Brain microvascular endothelial cell (primary cell): Measurements from ENCODE around the gene PAK6.

Experiments
- DNase-seq: peaks from one replicate; pipeline ENCODE4 v3.0.0-alpha.2; 2020
- H3K27ac ChIP-seq: fragments of 250-450 bp; sonication (Bioruptor Pico); 2 replicates; pipeline ENCODE4 v1.5.1; 2020; ENCODE audit warnings: mild to moderate bottlenecking, moderate library complexity
- H3K27me3 ChIP-seq: fragments of 250-450 bp; sonication (Bioruptor Pico); replicated peaks from 2 replicates; pipeline ENCODE4 v1.5.1; 2020; ENCODE audit warnings: mild to moderate bottlenecking
- H3K36me3 ChIP-seq: fragments of 250-450 bp; sonication (Bioruptor Pico); replicated peaks from 2 replicates; pipeline ENCODE4 v1.5.1; 2020; ENCODE audit warnings: mild to moderate bottlenecking
- H3K4me3 ChIP-seq: 2 replicates; pipeline ENCODE4 v1.5.1; 2011; ENCODE audit warnings: low read depth, mild to moderate bottlenecking, control low read depth, low read length, moderate library complexity
- CTCF ChIP-seq: IDR thresholded peaks from 2 replicates; pipeline ENCODE4 v1.5.1; 2011; ENCODE audit warnings: low read depth, mild to moderate bottlenecking, moderate library complexity, low read length, control low read depth, inconsistent platforms; ENCODE audit errors: missing control alignments
- in situ Hi-C: cut with HindIII; loops from 2 replicates; pipeline ENCODE4 v1.10.0; 2017; ENCODE audit warnings: low sequenced_read_pairs, low pct_ligation_motif_present

The PAK6 gene

GRCh38 chr15:40243126-40243810 is 4.4 kb downstream of the PAK6 start:
- H3K4me3 ChIP-seq = no peak overlapping the region
- DNase-seq = no peak
- in situ Hi-C loops = no loop called here

DNA sequence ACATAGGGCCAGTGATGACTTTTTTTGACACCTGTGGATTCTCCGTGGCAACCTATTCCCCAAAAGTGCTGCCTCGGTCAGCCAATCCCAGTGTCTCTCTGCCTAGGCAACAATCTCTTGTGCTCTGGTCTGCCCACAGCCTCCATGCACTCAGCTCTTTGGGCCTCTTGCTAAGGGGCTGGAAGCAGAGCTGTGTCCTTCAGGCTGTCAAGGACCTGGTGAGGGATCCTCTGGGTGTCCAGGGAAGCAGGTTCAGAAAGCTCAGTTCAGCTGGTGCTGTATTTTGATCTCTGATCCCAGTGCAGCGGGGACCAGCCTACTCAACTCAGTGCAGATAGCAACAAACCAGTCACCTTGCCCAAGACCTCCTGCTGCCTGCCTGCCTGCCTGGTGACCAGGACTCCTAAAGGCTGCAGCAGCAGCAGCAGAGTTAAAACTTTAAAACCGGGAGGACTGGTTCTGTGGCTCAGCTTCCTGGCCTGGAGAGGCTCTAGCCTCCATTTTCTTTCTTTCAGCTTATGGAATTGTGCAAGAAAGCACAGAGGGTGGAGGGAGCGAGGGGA is 6.2 kb downstream of the PAK6 start:
- in situ Hi-C loops = no loop called here
- Histone ChIP-seq H3K4me3 (no peak overlapping the region), H3K36me3 (no peaks in the 10 kb centered on the region), H3K27ac (no peak overlapping the region), H3K27me3 (no peaks in the 10 kb centered on the region)
- TF ChIP-seq CTCF = no peak
- no peak for DNase-seq

More at GRCh38 chr15:40243126-40243810, 4.4 kb downstream of the PAK6 start:
- no peaks in the 10 kb centered on the region for H3K36me3 ChIP-seq
- TF ChIP-seq CTCF = no peak
- H3K27ac ChIP-seq = no peak overlapping the region
- H3K27me3 ChIP-seq = no peaks in the 10 kb centered on the region

- no peaks in the 10 kb centered on the region for H3K36me3 ChIP-seq
- TF ChIP-seq CTCF = no peak
- H3K27me3 ChIP-seq = no peaks in the 10 kb centered on the region
- H3K4me3 ChIP-seq = no peak overlapping the region
- DNase-seq = no peak
- H3K27ac ChIP-seq = no peak overlapping the region
- in situ Hi-C loops = no loop called here
Observed at GRCh38 chr15:40245666-40246450, 7.0 kb downstream of the PAK6 start.

DNA sequence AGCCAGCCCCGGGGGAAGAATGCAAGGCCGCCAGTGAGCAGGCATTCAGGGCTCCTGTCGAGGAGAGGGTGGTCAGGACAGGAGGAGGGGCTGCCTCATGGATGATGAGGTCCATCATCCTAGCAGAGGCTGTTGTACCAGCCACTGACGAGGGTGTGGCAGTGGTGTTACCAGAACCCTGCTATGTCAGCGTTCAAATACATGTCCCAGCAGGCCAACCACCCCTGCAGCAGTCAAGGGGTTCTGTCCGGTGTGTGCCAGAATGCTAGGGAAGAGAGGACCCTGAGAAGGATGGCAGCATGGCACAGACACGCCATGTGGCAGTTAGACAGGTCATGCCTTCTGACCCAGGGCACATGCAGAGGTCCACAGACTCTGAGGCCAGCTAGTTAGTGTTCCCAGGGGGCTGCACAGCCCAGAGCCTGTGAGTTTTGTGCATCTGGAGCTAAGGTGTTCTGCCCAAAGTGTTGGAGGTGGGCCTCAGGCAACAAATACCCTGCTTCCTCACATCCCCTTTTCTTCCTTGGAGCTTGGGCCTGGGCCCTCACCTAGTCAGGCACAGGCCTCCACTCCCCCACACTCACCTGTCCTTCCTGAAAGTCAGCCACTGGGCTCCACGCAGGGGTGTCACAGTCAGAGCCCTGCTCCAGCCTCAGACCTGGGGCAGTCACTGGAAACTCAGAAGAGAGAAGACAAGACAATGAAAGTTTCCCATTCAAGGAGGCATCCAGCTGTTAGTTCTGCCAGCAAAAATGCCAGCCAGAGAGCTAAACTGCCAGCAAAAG is 7.8 kb downstream of the PAK6 start:
- Histone ChIP-seq H3K36me3 (no peaks in the 10 kb centered on the region), H3K27ac (no peak overlapping the region), H3K4me3 (no peak overlapping the region), H3K27me3 (no peaks in the 10 kb centered on the region)
- DNase-seq = no peak
- in situ Hi-C loops = no loop called here
- no peak for TF ChIP-seq CTCF

- Histone ChIP-seq H3K27ac (no peak overlapping the region), H3K36me3 (no peaks in the 10 kb centered on the region), H3K4me3 (no peak overlapping the region), H3K27me3 (peaks cover 7% of the 10 kb centered on the region)
- no peak for DNase-seq
- no peak for TF ChIP-seq CTCF
- in situ Hi-C loops = no loop called here
Observed at GRCh38 chr15:40247406-40247971, 8.6 kb downstream of the PAK6 start.
